HepG2 (cell line): ENCODE measurements around the gene SYS1. TPM values are rescaled to one million over a fixed set of nuclear protein-coding genes. Genes with fewer than 3 reads are reported as not detected.
A peak's percentile ranks its signal among the peaks of the same experiment; 100 is the strongest.

Source experiments
- ARID5B ChIP-seq: IDR thresholded peaks from 2 replicates; pipeline ENCODE4 v1.4.0; 2020; ENCODE audit warnings: mild to moderate bottlenecking, missing genetic modification reagents
- CENPX ChIP-seq: sonication (generic); formaldehyde crosslinking; IDR thresholded peaks from 2 replicates; pipeline ENCODE4 v1.9.0; 2021; ENCODE audit warnings: mild to moderate bottlenecking, missing genetic modification reagents, moderate library complexity
- CREB1 ChIP-seq, 2 experiments: fragments of 450-650 bp in 1 of 2; IDR thresholded peaks; 2 replicates each; pipeline ENCODE4 v1.6.1; 2016 to 2017; ENCODE audit warnings: control low read depth in 1 of 2, mild to moderate bottlenecking in 1 of 2, missing compliant biosample characterization in 1 of 2, missing genetic modification characterization in 1 of 2
- E2F1 ChIP-seq: sonication (generic); formaldehyde crosslinking; IDR thresholded peaks from 2 replicates; pipeline ENCODE4 v1.5.0; 2020; ENCODE audit warnings: missing genetic modification reagents
- ELF4 ChIP-seq: sonication (generic); formaldehyde crosslinking; IDR thresholded peaks from 2 replicates; pipeline ENCODE4 v1.5.0; 2020; ENCODE audit warnings: missing genetic modification reagents, mild to moderate bottlenecking, moderate library complexity, borderline replicate concordance
- ERF ChIP-seq: IDR thresholded peaks from 2 replicates; pipeline ENCODE4 v1.6.1; 2018; ENCODE audit warnings: missing biosample characterization, missing genetic modification reagents
- ETS1 ChIP-seq: sonication (generic); formaldehyde crosslinking; IDR thresholded peaks from 2 replicates; pipeline ENCODE4 v1.4.0; 2020; ENCODE audit warnings: missing genetic modification reagents
- MTA1 ChIP-seq: sonication (generic); formaldehyde crosslinking; IDR thresholded peaks from 2 replicates; pipeline ENCODE4 v1.4.0; 2020; ENCODE audit warnings: missing genetic modification reagents, mild to moderate bottlenecking, borderline replicate concordance
- NFE2L2 ChIP-seq: fragments of 150-350 bp; IDR thresholded peaks from 2 replicates; pipeline ENCODE4 v1.6.1; 2014; ENCODE audit warnings: low read length
- PRPF4 ChIP-seq: fragments of 200-400 bp; formaldehyde crosslinking; IDR thresholded peaks from 2 replicates; pipeline ENCODE4 v1.6.1; 2016; ENCODE audit warnings: low read length, low read depth; ENCODE audit not compliant: poor library complexity, severe bottlenecking
- SMAD1 ChIP-seq: sonication (generic); formaldehyde crosslinking; IDR thresholded peaks from 2 replicates; pipeline ENCODE4 v1.4.0; 2020; ENCODE audit warnings: missing genetic modification reagents, low read depth, mild to moderate bottlenecking, borderline replicate concordance
- TRIM22 ChIP-seq: fragments of 450-650 bp; IDR thresholded peaks from 2 replicates; pipeline ENCODE4 v1.6.1; 2017
- ZBTB46 ChIP-seq: sonication (generic); formaldehyde crosslinking; IDR thresholded peaks from 2 replicates; pipeline ENCODE4 v1.4.0; 2020; ENCODE audit warnings: mild to moderate bottlenecking, missing genetic modification reagents, borderline replicate concordance
- ZNF18 ChIP-seq: sonication (generic); formaldehyde crosslinking; IDR thresholded peaks from 2 replicates; pipeline ENCODE4 v1.8.0; 2022; ENCODE audit warnings: mild to moderate bottlenecking, missing genetic modification reagents; ENCODE audit not compliant: insufficient replicate concordance
- ZNF33A ChIP-seq: sonication (generic); formaldehyde crosslinking; IDR thresholded peaks from 2 replicates; pipeline ENCODE4 v1.5.1; 2020; ENCODE audit warnings: missing genetic modification reagents, mild to moderate bottlenecking, moderate library complexity, borderline replicate concordance
- ZSCAN9 ChIP-seq: IDR thresholded peaks from 2 replicates; pipeline ENCODE4 v1.6.1; 2016; ENCODE audit warnings: borderline replicate concordance
- polyA plus RNA-seq, 8 experiments: library from polyadenylated mRNA; depleted of rRNA in 3 of 8; stranded (reverse) in 7 of 8; unstranded in 1 of 8; fragments of >200 nt; fragmentation: Illumina TruSeq in 4 of 8; extraction: Trizol in 4 of 8; gene quantifications; 2 replicates each; pipeline versions ENCODE4 v1.2.1 to v1.2.3, GENCODE V29; 2011 to 2016; ENCODE audit warnings: low read depth in 4 of 8, missing spikeins in 1 of 8, mixed read lengths in 1 of 8; ENCODE audit not compliant: insufficient read depth in 1 of 8
- total RNA-seq, 5 experiments: library from RNA; depleted of rRNA; stranded (reverse); fragments of >200 nt; fragmentation: Illumina TruSeq; extraction: Trizol; gene quantifications; 2 replicates each; pipeline ENCODE4 v1.2.3, GENCODE V29; 2016; ENCODE audit warnings: low read depth in 1 of 5

Gene SYS1
- total and polyA plus RNA-seq, 2 of the 13 experiments (the other 11 are each of a cell fraction or from before 2014, with no cell fraction given) = 38.3 to 65.6 TPM

- TF ChIP-seq MTA1 (CRISPR knock-in tag) (no peak; the same call in 1 of the 2 replicates), ELF4 (CRISPR knock-in tag) (0 out of 2 replicates have a peak, but pooled peaks have one; percentile 52), NFE2L2 (no peak), CREB1 (IDR thresholded peaks at IDR 0.05) (no peak), CREB1 (CRISPR knock-in tag; IDR thresholded peaks at IDR 0.05) (no peak), TRIM22 (no peak), PRPF4 (peak; percentile 7), ZSCAN9 (CRISPR knock-in tag) (no peak), E2F1 (no peak), ERF (CRISPR knock-in tag) (0 out of 2 replicates have a peak, but pooled peaks have one; percentile 3), ETS1 (CRISPR knock-in tag) (no peak), SMAD1 (CRISPR knock-in tag) (no peak), ZBTB46 (CRISPR knock-in tag) (no peak), ZNF18 (CRISPR knock-in tag) (peak; percentile 65), CENPX (CRISPR knock-in tag) (no peak), ARID5B (CRISPR knock-in tag) (no peak; the same call in 1 of the 2 replicates), ZNF33A (CRISPR knock-in tag) (no peak)
Measured at GRCh38 chr20:45406260-45407066, 43.5 kb downstream of the SYS1 start (continued).
